B cell (primary cell): ENCODE results near the gene TRAPPC2. TPM values are rescaled to one million over a fixed set of nuclear protein-coding genes. Genes with fewer than 3 reads are reported as not detected.

ENCODE experiments used
- ATAC-seq: fragments of 200-7000 bp; cut with Tn5 transposase; one replicate; pipeline ENCODE4 v1.10.0; 2021; ENCODE audit warnings: low read depth, mild to moderate bottlenecking, moderate number of reproducible peaks, moderate library complexity
- CTCF ChIA-PET: fragments of 350-600 bp; sonication (Branson Sonifier 250); formaldehyde crosslinking; loops from one replicate; lab custom pipeline; 2021; ENCODE audit warnings: antibody characterized with exemption, inconsistent platforms; lab: Charles Lee
- POLR2A ChIA-PET: fragments of 350-600 bp; sonication (Branson Sonifier 250); formaldehyde crosslinking; loops from one replicate; lab custom pipeline; 2021; ENCODE audit warnings: antibody characterized with exemption; lab: Charles Lee
- DNase-seq: peaks from one replicate; pipeline ENCODE4 v3.0.0; 2013
- H2AFZ ChIP-seq: 2 replicates; pipeline ENCODE4 v1.6.1; 2012; ENCODE audit warnings: mild to moderate bottlenecking, low read depth, low read length; ENCODE audit not compliant: insufficient read depth, poor library complexity, severe bottlenecking
- H3K27ac ChIP-seq, 2 donors: 1 replicate in 1 of 2; 2 replicates in 1 of 2; pipeline ENCODE4 v1.5.1; 2012 to 2013; ENCODE audit warnings: low read length in 2 of 2, mild to moderate bottlenecking in 2 of 2, moderate library complexity in 1 of 2
- H3K27me3 ChIP-seq, 4 experiments: fragments of 200-600 bp in 1 of 4; sonication (generic) in 1 of 4; replicated peaks in 1 of 4; 1 replicate in 2 of 4; 2 replicates in 2 of 4; pipeline versions ENCODE4 v1.6.1 to v1.7.0; 2013 to 2016; ENCODE audit warnings: low read length in 3 of 4, mild to moderate bottlenecking in 2 of 4, mixed read lengths in 1 of 4, moderate library complexity in 1 of 4; ENCODE audit not compliant: insufficient read depth in 4 of 4, control insufficient read depth in 3 of 4; ENCODE audit errors: control extremely low read depth in 1 of 4
- H3K36me3 ChIP-seq, 2 experiments: replicated peaks in 1 of 2; 1 replicate in 1 of 2; 2 replicates in 1 of 2; pipeline versions ENCODE4 v1.6.1 to v1.7.1; 2013; ENCODE audit warnings: low read length in 1 of 2; ENCODE audit not compliant: insufficient read depth in 2 of 2, control insufficient read depth in 1 of 2; ENCODE audit errors: control extremely low read depth in 1 of 2, extremely low read depth in 1 of 2
- H3K4me1 ChIP-seq, 2 donors: fragments of 200-600 bp in 1 of 2; sonication (generic) in 1 of 2; 1 replicate in 1 of 2; 2 replicates in 1 of 2; pipeline versions ENCODE4 v1.5.1 to v1.6.1; 2013 to 2017; ENCODE audit warnings: low read length in 2 of 2; ENCODE audit not compliant: control insufficient read depth in 2 of 2, insufficient read depth in 2 of 2
- H3K4me2 ChIP-seq: replicated peaks from 2 replicates; pipeline ENCODE3; 2012; ENCODE audit warnings: mild to moderate bottlenecking, low read depth, low read length; ENCODE audit not compliant: poor library complexity, severe bottlenecking
- H3K4me3 ChIP-seq, 5 experiments: fragments of 200-600 bp in 1 of 5; sonication (generic) in 1 of 5; 1 replicate in 3 of 5; 2 replicates in 2 of 5; pipeline versions ENCODE4 v1.5.1 to v1.7.0; 2011 to 2016; ENCODE audit warnings: low read length in 4 of 5, mild to moderate bottlenecking in 4 of 5, low read depth in 2 of 5, control low read depth in 1 of 5, moderate library complexity in 1 of 5; ENCODE audit not compliant: insufficient read depth in 1 of 5; ENCODE audit errors: control extremely low read depth in 1 of 5, extremely low read depth in 1 of 5
- H3K79me2 ChIP-seq: fragments of 200-600 bp; sonication (generic); one replicate; pipeline ENCODE4 v1.6.0; 2016; ENCODE audit warnings: low read length; ENCODE audit not compliant: control insufficient read depth, insufficient read depth
- H3K9ac ChIP-seq: fragments of 200-600 bp; sonication (generic); 2 replicates; pipeline ENCODE4 v1.6.1; 2017; ENCODE audit warnings: mild to moderate bottlenecking, low read length, moderate library complexity
- H3K9me3 ChIP-seq, 3 donors: one replicate each; pipeline versions ENCODE4 v1.6.1 to v1.7.1; 2013; ENCODE audit warnings: low read length in 2 of 3; ENCODE audit not compliant: control insufficient read depth in 2 of 3, insufficient read depth in 1 of 3; ENCODE audit errors: control extremely low read depth in 1 of 3
- H4K20me1 ChIP-seq: 2 replicates; pipeline ENCODE4 v1.6.0; 2012; ENCODE audit warnings: mild to moderate bottlenecking, low read length; ENCODE audit not compliant: insufficient read depth, control insufficient read depth, poor library complexity, severe bottlenecking
- H3K27ac Mint-ChIP-seq: one replicate; pipeline ENCODE4 v1.8.0; 2021; ENCODE audit warnings: mixed read lengths
- H3K27me3 Mint-ChIP-seq: one replicate; pipeline ENCODE4 v1.8.0; 2021; ENCODE audit warnings: mixed read lengths
- H3K4me1 Mint-ChIP-seq: one replicate; pipeline ENCODE4 v1.8.0; 2021; ENCODE audit warnings: mixed read lengths
- H3K4me3 Mint-ChIP-seq: one replicate; pipeline ENCODE4 v1.8.0; 2021; ENCODE audit warnings: mixed read lengths
- H3K9me3 Mint-ChIP-seq: one replicate; pipeline ENCODE4 v1.8.0; 2022; ENCODE audit warnings: mixed read lengths; ENCODE audit not compliant: insufficient read depth
- CTCF ChIP-seq: fragments of 200-600 bp; IDR thresholded peaks from one replicate; pipeline ENCODE4 v1.8.0; 2022; ENCODE audit warnings: antibody characterized with exemption, mild to moderate bottlenecking
- EZH2 ChIP-seq: IDR thresholded peaks from 2 replicates; pipeline ENCODE4 v1.6.1; 2012; ENCODE audit warnings: borderline replicate concordance, low read depth, mild to moderate bottlenecking, moderate library complexity, low read length; ENCODE audit not compliant: insufficient read depth, poor library complexity, severe bottlenecking
- WGBS: methylation state at CpG from one replicate; pipeline ENCODE4 v1.1.5; 2013; ENCODE audit warnings: missing lambda C conversion rate; ENCODE audit not compliant: insufficient coverage; 5-methylcytosine and 5-hydroxymethylcytosine counted together
- intact Hi-C: fragments of 100-400 bp; cut with micrococcal nuclease; formaldehyde crosslinking; loops from one replicate; pipeline ENCODE4 v1.10.0; 2022
- polyA plus RNA-seq: library from polyadenylated mRNA; depleted of rRNA; stranded (reverse); fragments of >200 nt; gene quantifications from 2 replicates; pipeline ENCODE4 v1.2.3, GENCODE V29; 2012
- total RNA-seq, 2 donors: library from RNA; stranded (reverse); fragments of 120-200 nt in 1 of 2; gene quantifications; 1 replicate in 1 of 2; 2 replicates in 1 of 2; pipeline versions ENCODE4 v1.2.3 to v1.2.4, GENCODE V29; 2013 to 2022

TRAPPC2 gene
- total and polyA plus RNA-seq, 2 donors (not counting 1 experiment from before 2014, with no cell fraction given), result 27.0 to 28.0 TPM

- CTCF ChIA-PET, result interaction anchor here (0.8 to 2.0 kb wide), 3 partner anchors 10 to 43 kb away, joined by 3 to 10 read pairs (median 4); no protein-coding TSS in a partner anchor
- Histone ChIP-seq H2AFZ (no peak overlapping the region), H3K4me2 (peak overlapping the region; percentile 69), H3K9ac (peak overlapping the region; percentile 49), H3K9me3 (no peaks in the 10 kb centered on the region), H3K27ac (peak overlapping the region; percentile 82 to 88), H3K27me3 (no peaks in the 10 kb centered on the region), H3K4me3 (peak overlapping the region in 4 of 5 experiments; percentile 19 to 42 (median 32)), H3K36me3 (peaks cover 0 to 52% of the 10 kb centered on the region in 2 experiments), H3K4me1 (peaks cover 58 to 62% of the 10 kb centered on the region in 2 donors), H4K20me1 (no peaks in the 10 kb centered on the region), H3K79me2 (peaks cover 16% of the 10 kb centered on the region)
- intact Hi-C loops, result loop anchor here (2.0 to 5.0 kb wide), 2 partner anchors 16 to 252 kb away; no protein-coding TSS in a partner anchor
- no peaks in the 10 kb centered on the region for H3K27me3 Mint-ChIP-seq
- DNase-seq (peak; percentile 72), ATAC-seq (peak; percentile 83)
- H3K9me3 Mint-ChIP-seq, result no peaks in the 10 kb centered on the region
- peak overlapping the region; percentile 83 for H3K27ac Mint-ChIP-seq
- peaks cover 54% of the 10 kb centered on the region for H3K4me1 Mint-ChIP-seq
- no CpG with 5 or more reads among the region's 8 CpGs for WGBS
- H3K4me3 Mint-ChIP-seq, result peak overlapping the region; percentile 54
- TF ChIP-seq CTCF, result no peak
- TF ChIP-seq EZH2, result no peak
- POLR2A ChIA-PET, result no interaction called here
These were observed 24.8 kb upstream of the TRAPPC2 start for GRCh38 chrX:13759152-13759718.

DNA sequence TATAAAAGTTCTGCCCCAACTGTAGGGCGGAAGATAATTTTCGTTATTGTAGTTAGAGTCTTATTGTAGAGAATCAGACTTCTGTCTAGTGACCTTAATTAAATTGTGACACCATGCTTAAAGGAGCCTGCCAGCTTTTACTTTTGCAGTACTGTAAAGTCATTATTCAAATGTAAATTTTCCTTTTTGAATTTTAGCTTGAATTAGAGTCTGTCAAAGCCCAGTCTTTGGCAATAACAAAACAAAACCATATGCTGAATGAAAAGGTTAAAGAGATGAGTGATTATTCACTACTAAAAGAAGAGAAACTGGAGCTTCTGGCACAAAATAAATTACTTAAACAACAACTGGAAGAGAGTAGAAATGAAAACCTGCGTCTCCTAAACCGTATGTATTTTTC, 22.0 kb upstream of the TRAPPC2 start:
- ATAC-seq, result no peak
- Histone ChIP-seq H3K27ac (no peak overlapping the region), H3K79me2 (peaks cover 17% of the 10 kb centered on the region), H2AFZ (no peak overlapping the region), H4K20me1 (no peaks in the 10 kb centered on the region), H3K4me1 (peaks cover 66 to 69% of the 10 kb centered on the region in 2 donors), H3K9ac (no peak overlapping the region), H3K9me3 (no peaks in the 10 kb centered on the region), H3K4me2 (no peak overlapping the region), H3K27me3 (no peaks in the 10 kb centered on the region), H3K36me3 (peaks cover 0 to 42% of the 10 kb centered on the region in 2 experiments), H3K4me3 (no peak overlapping the region)
- no peak for TF ChIP-seq CTCF
- CTCF ChIA-PET, result interaction anchor here (0.8 to 1.7 kb wide), 3 partner anchors 8 to 32 kb away, joined by 3 to 4 read pairs (median 4); partner anchors contain the start of genes OFD1 and TRAPPC2
- Mint-ChIP-seq H3K27ac (no peak overlapping the region), H3K9me3 (no peaks in the 10 kb centered on the region), H3K4me3 (no peak overlapping the region), H3K27me3 (no peaks in the 10 kb centered on the region), H3K4me1 (peaks cover 59% of the 10 kb centered on the region)
- DNase-seq, result no peak
- no CpG with 5 or more reads among the region's 4 CpGs for WGBS
- intact Hi-C loops, result loop anchor here (5.0 kb wide), 1 partner anchor 249 kb away; no protein-coding TSS in a partner anchor
- POLR2A ChIA-PET, result no interaction called here
